ENCODE measurements around the gene AHCYL2.

The AHCYL2 gene

GRCh38 chr7:129224251-129225205 lies at the start of gene AHCYL2:
Gene AHCYL2, plus strand, starts transcription at chr7:129225030.
- ATAC-seq (peak; percentile 97), DNase-seq (peak; percentile 97)

- ATAC-seq, result no peak
- DNase-seq, result no peak
Measured at GRCh38 chr7:129176916-129177710, 47.7 kb upstream of the AHCYL2 start.

- no peak for ATAC-seq
- no peak for DNase-seq
Measured at GRCh38 chr7:129184981-129185670, 39.7 kb upstream of the AHCYL2 start.

GRCh38 chr7:129186749-129187260 lies 38.0 kb upstream of the AHCYL2 start:
- DNase-seq (no peak), ATAC-seq (no peak)

GRCh38 chr7:129187681-129188371 lies 37.0 kb upstream of the AHCYL2 start:
- no peak for DNase-seq
- no peak for ATAC-seq

DNA sequence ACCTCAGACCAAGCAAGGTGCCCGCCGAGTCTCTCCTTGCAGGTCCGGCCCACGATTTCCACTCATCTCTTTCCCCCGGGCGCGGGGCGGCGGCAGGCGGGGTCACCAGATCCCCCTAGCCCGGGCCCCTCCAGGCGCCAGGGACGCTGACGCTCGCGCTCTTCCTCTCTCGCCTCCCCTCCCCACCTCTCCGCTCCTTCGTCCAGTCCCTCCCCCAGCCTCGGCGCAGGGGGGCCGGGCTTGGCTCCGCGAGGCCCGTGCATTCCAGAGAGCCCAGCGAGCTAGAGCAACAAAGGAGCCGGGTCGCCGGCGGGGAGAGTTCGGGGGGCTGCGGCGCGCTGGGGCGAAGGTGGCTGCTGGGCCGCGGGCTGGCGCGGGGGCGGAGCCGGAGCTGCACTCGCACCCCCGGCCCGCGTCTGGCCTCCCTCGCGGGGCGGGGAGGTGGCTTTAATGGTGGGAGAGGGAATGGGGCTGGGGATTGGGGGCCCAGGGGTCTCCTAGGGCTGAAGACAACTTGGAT lies 36.4 kb upstream of the AHCYL2 start, which contains the start of gene SMO:
Gene SMO, plus strand, starts transcription at position 262 of the 520 bp plus-strand sequence. CDS start 519 bp downstream, outside the sequence.
- DNase-seq (peak; percentile 28), ATAC-seq (peak; percentile 51)

DNA sequence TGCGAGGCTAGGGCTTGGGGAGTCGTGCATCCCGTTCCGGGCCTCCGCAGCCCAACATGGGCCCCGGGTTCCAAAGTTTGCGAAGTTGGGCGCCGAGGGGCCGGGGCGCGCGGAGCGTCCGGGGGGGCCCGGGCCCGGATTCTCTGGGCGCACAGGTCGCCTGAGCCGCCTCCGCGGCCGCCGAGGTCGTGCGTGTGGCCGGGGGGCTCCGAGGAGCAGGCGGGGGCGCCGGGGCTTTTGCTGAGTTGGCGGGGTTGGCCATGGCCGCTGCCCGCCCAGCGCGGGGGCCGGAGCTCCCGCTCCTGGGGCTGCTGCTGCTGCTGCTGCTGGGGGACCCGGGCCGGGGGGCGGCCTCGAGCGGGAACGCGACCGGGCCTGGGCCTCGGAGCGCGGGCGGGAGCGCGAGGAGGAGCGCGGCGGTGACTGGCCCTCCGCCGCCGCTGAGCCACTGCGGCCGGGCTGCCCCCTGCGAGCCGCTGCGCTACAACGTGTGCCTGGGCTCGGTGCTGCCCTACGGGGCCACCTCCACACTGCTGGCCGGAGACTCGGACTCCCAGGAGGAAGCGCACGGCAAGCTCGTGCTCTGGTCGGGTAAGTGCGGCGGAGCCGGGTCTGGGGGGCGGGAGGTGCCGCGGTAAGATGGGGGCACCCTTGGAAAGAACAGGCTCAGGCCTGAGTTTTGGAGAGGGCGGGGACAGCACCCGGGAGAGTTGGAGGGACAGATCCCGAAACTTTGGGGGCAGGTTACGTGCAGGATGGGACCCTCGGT lies 35.8 kb upstream of the AHCYL2 start:
- ATAC-seq (peak; percentile 42), DNase-seq (no peak)

DNA sequence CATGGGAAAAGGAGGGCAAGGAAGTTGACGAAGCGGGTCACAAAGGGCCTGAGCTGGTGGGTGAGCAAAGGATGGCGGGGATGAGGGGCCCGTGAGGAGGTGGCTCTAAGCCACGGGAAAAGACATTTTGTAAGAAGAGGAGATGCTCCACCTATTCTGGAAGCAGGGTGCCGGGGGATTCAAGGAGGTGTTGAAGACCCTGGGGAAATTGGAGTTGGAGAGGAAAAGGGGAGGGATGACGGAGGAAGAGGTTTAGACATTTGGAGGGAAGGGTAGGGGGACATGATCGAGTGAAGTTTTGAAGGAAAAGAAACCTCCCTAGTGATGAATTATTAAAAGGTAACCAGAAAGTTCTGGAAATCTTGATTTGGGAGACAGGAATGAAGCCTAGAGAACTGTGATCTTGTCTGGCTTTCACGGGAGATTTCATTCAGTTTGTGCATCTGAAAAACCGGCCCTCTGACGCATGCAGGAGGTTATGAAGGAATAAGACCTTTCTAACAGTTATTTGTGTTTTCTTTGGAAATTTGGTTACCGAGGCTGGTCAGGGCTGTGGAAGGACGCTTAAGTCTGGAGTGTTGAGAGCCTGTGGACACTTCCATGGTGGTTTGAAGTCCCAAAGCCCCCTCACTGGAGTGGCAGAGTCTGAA lies 35.0 kb upstream of the AHCYL2 start:
- DNase-seq (no peak), ATAC-seq (no peak)

- DNase-seq (no peak), ATAC-seq (no peak)
Measured at GRCh38 chr7:129191272-129191671, 33.6 kb upstream of the AHCYL2 start.

- DNase-seq (no peak), ATAC-seq (no peak)
Measured at GRCh38 chr7:129193892-129194291, 30.9 kb upstream of the AHCYL2 start.

DNA sequence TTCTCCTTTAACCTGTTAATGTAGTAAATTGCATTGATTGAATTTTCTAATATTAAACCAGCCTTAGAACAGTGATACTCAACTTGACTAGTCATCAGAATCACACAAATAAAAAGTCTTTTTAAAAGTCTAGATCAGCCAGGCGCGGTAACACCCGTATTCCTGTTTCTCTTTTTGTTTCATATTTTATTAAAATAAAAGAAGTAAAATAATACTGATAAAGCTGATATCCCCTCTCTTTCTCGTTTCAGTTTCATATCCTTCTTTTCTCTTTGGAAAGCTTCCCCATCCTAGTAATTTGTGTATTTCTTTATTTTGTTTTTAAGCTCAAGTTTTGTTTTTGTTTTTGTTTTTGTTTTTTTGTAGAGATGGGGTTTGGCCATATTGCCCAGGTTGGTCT lies 27.1 kb upstream of the AHCYL2 start:
- ATAC-seq (no peak), DNase-seq (no peak)

- DNase-seq (no peak), ATAC-seq (no peak)
Measured at GRCh38 chr7:129199406-129199805, 25.4 kb upstream of the AHCYL2 start.

DNA sequence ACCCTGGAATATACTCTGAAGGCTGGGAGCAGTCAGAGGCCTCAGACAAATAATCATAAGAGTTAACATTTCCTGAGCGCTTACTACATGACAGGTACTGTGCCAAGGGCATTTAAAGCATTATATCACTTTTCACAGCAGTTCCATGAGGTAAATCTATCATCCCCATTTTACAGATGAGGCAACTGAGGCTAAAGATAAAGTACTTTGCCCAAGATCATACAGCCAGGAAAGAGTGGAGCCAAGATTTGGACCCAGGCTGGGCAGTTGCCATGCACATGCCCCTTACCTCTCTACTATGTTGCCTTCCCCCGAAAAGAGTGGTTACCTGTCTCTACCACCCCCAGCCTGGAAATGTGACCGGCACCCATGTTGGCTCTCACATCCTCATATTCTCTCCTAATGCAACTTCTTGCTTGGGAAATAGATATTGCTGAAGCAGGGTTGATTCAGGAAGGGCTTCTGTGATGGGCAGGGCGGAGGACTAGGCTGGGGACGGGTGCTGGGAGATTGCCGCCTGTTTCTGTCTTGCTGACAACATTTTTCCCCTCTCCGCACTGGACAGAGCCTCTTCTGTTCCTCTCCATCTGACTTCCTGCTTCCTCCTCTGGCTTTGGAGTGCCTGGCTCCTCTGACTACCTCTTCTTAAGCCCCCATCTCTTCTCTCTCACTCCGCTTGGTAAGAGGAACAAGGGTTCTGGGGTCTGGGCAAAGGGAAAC lies 22.6 kb upstream of the AHCYL2 start:
- no peak for ATAC-seq
- no peak for DNase-seq

- DNase-seq (no peak), ATAC-seq (no peak)
Measured at GRCh38 chr7:129203050-129203741, 21.6 kb upstream of the AHCYL2 start.

DNA sequence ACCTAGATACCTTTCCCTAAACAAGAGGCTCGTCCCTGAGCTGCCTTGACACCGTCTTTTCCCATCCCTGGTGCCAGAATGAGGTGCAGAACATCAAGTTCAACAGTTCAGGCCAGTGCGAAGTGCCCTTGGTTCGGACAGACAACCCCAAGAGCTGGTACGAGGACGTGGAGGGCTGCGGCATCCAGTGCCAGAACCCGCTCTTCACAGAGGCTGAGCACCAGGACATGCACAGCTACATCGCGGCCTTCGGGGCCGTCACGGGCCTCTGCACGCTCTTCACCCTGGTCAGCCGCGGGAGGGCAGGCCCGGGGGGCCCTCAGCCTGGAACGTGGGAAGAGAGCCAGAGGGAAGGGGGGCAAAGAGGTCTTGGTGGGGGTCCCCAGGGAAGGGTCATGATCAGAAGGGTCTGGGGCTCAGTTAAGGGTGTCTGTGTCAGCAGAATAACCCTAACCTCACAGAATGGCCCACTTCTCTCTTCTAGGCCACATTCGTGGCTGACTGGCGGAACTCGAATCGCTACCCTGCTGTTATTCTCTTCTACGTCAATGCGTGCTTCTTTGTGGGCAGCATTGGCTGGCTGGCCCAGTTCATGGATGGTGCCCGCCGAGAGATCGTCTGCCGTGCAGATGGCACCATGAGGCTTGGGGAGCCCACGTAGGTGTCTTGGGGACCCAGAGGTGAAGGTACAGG lies 19.6 kb upstream of the AHCYL2 start:
- DNase-seq (no peak), ATAC-seq (no peak)

DNA sequence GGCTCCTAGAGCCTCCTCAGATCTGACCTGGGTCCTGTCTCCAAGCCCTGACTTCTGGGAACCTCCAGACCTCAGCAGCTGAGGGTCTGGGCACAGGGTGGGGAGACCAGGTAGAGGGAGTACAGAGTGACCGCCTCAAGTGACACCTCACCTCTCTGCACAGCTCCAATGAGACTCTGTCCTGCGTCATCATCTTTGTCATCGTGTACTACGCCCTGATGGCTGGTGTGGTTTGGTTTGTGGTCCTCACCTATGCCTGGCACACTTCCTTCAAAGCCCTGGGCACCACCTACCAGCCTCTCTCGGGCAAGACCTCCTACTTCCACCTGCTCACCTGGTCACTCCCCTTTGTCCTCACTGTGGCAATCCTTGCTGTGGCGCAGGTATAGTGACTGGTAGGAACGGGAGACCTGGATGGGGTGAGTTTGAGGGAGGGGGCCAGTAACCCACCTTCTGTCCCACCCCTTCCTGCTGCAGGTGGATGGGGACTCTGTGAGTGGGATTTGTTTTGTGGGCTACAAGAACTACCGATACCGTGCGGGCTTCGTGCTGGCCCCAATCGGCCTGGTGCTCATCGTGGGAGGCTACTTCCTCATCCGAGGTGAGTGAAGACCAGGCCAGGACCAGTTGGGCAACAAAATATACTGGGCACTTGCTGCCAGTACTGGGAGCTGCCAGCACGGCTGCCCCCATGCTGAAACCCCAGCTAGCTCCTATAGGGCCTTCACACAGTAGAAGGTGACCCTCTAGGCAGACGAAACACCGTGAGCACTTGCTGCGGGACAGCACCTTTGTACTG lies 18.6 kb upstream of the AHCYL2 start:
- DNase-seq (no peak), ATAC-seq (no peak)

GRCh38 chr7:129208667-129209066 lies 16.2 kb upstream of the AHCYL2 start:
- no peak for ATAC-seq
- DNase-seq, result no peak
